ENCODE results near the gene POM121L12.

The POM121L12 gene

GRCh38 chr7:53035499-53036412, at the start of gene POM121L12:
Gene POM121L12, plus strand, starts transcription at chr7:53035633. Its CDS starts 39 bp downstream, at chr7:53035672.
- DNase-seq (ENCODE audit: low read depth): no peak
- no peak for TF ChIP-seq CTCF (IDR thresholded peaks at IDR 0.05; ENCODE audit: control insufficient read depth, insufficient read depth, low read depth, low read length, missing control alignments)
- no peak within 1 kb of the TSS for H3K4me3 ChIP-seq (ENCODE audit: control insufficient read depth, low read depth, low read length)

GRCh38 chr7:52992001-52992400, 43.4 kb upstream of the POM121L12 start:
- H3K4me3 ChIP-seq (ENCODE audit: control insufficient read depth, low read depth, low read length): no peak overlapping the region
- TF ChIP-seq CTCF (IDR thresholded peaks at IDR 0.05; ENCODE audit: control insufficient read depth, insufficient read depth, low read depth, low read length, missing control alignments): no peak
- no peak for DNase-seq (ENCODE audit: low read depth)

- no peak overlapping the region for H3K4me3 ChIP-seq (ENCODE audit: control insufficient read depth, low read depth, low read length)
- no peak for DNase-seq (ENCODE audit: low read depth)
- TF ChIP-seq CTCF (IDR thresholded peaks at IDR 0.05; ENCODE audit: control insufficient read depth, insufficient read depth, low read depth, low read length, missing control alignments): no peak
Measured at GRCh38 chr7:52992479-52993162, 42.8 kb upstream of the POM121L12 start.

- no peak for TF ChIP-seq CTCF (IDR thresholded peaks at IDR 0.05; ENCODE audit: control insufficient read depth, insufficient read depth, low read depth, low read length, missing control alignments)
- no peak for DNase-seq (ENCODE audit: low read depth)
Measured at GRCh38 chr7:52995676-52996075, 39.8 kb upstream of the POM121L12 start.

GRCh38 chr7:53001221-53001620, 34.2 kb upstream of the POM121L12 start:
- H3K4me3 ChIP-seq (ENCODE audit: control insufficient read depth, low read depth, low read length): no peak overlapping the region
- no peak for TF ChIP-seq CTCF (IDR thresholded peaks at IDR 0.05; ENCODE audit: control insufficient read depth, insufficient read depth, low read depth, low read length, missing control alignments)
- DNase-seq (ENCODE audit: low read depth): no peak

More at GRCh38 chr7:52995676-52996075, 39.8 kb upstream of the POM121L12 start:
- no peak overlapping the region for H3K4me3 ChIP-seq (ENCODE audit: control insufficient read depth, low read depth, low read length)

GRCh38 chr7:53002389-53002788, 33.0 kb upstream of the POM121L12 start:
- no peak for DNase-seq (ENCODE audit: low read depth)
- TF ChIP-seq CTCF (IDR thresholded peaks at IDR 0.05; ENCODE audit: control insufficient read depth, insufficient read depth, low read depth, low read length, missing control alignments): no peak
- H3K4me3 ChIP-seq (ENCODE audit: control insufficient read depth, low read depth, low read length): no peak overlapping the region

All from AG09309 (cell line).